T-helper 2 cell treated with Interferon-gamma antibody and Interleukin-4, amounts not matched to agents 5 μg/mL and 100 μg/mL, for 36 hours (primary cell): ENCODE data around the gene OR5H14.
"Not testable (repeated sequence)": the region's sequence is repeated elsewhere in the genome, so short reads cannot be mapped to it uniquely, and the experiment has no call there.

ENCODE experiments used
- DNase-seq: peaks from one replicate; pipeline ENCODE4 v3.0.0; 2021; ENCODE audit warnings: low spot score
- H3K27ac Mint-ChIP-seq: one replicate; pipeline ENCODE4 v1.8.0; 2021; ENCODE audit warnings: mild to moderate bottlenecking, mixed read lengths
- H3K27me3 Mint-ChIP-seq: one replicate; pipeline ENCODE4 v1.8.0; 2021; ENCODE audit warnings: low read depth, mixed read lengths
- H3K36me3 Mint-ChIP-seq: one replicate; pipeline ENCODE4 v1.8.0; 2021; ENCODE audit warnings: low read depth, mixed read lengths
- H3K4me1 Mint-ChIP-seq: one replicate; pipeline ENCODE4 v1.8.0; 2021; ENCODE audit warnings: low read depth, mixed read lengths
- H3K4me3 Mint-ChIP-seq: one replicate; pipeline ENCODE4 v1.8.0; 2022; ENCODE audit warnings: mild to moderate bottlenecking, moderate library complexity, mixed read lengths
- H3K9me3 Mint-ChIP-seq: one replicate; pipeline ENCODE4 v1.8.0; 2021; ENCODE audit warnings: mixed read lengths

The OR5H14 gene

DNA sequence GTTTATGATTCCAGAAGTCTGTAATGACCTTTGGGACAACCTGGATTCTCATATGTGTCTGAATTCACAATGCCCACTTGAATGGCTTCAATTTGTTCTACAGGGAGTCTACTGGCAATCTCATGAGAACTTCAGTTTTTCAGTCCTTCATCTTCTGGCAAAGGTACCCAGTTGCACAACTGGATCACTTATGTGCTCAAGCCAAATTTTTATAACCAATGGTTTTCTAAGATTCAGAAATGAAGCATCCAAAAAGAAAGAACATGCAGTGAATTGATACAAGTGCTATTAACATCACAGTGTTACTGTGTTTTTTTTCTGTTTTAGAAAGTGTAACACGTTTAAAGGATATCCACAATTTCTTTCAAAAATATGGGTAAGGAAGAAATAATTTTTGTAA is at the start of gene OR5H14:
OR5H14 (plus strand) TSS at position 301 of the 400 bp plus-strand sequence. CDS start 1,907 bp downstream, outside the sequence.
- Mint-ChIP-seq H3K9me3 (no peaks in the 10 kb centered on the region), H3K36me3 (no peaks in the 10 kb centered on the region), H3K27ac (no peak within 1 kb of the TSS), H3K27me3 (peaks cover 2% of the 10 kb centered on the region), H3K4me1 (no peaks in the 10 kb centered on the region), H3K4me3 (no peak within 1 kb of the TSS)
- no peak for DNase-seq

GRCh38 chr3:98099848-98100247 is 47.4 kb upstream of the OR5H14 start:
- H3K4me1 Mint-ChIP-seq, result no peaks in the 10 kb centered on the region
- no peak for DNase-seq
- H3K27ac Mint-ChIP-seq, result no peak overlapping the region
- no peaks in the 10 kb centered on the region for H3K27me3 Mint-ChIP-seq
- no peak overlapping the region for H3K4me3 Mint-ChIP-seq
- H3K36me3 Mint-ChIP-seq, result no peaks in the 10 kb centered on the region
- no peaks in the 10 kb centered on the region for H3K9me3 Mint-ChIP-seq

GRCh38 chr3:98108162-98108561 is 39.1 kb upstream of the OR5H14 start:
- Mint-ChIP-seq H3K27ac (no peak overlapping the region), H3K36me3 (no peaks in the 10 kb centered on the region), H3K9me3 (no peaks in the 10 kb centered on the region), H3K4me1 (peaks cover 2% of the 10 kb centered on the region), H3K4me3 (no peak overlapping the region), H3K27me3 (peaks cover 6% of the 10 kb centered on the region)
- DNase-seq, result no peak

- Mint-ChIP-seq H3K27me3 (peaks cover 6% of the 10 kb centered on the region), H3K9me3 (no peaks in the 10 kb centered on the region)
- no peak for DNase-seq
Measured at GRCh38 chr3:98109807-98110549, 37.3 kb upstream of the OR5H14 start.

GRCh38 chr3:98110550-98110908 is 36.8 kb upstream of the OR5H14 start:
- H3K36me3 Mint-ChIP-seq, result no peaks in the 10 kb centered on the region
- peaks cover 6% of the 10 kb centered on the region for H3K27me3 Mint-ChIP-seq
- H3K4me1 Mint-ChIP-seq, result peaks cover 2% of the 10 kb centered on the region
- no peak overlapping the region for H3K27ac Mint-ChIP-seq
- no peak for DNase-seq
- no peaks in the 10 kb centered on the region for H3K9me3 Mint-ChIP-seq
- H3K4me3 Mint-ChIP-seq, result no peak overlapping the region

More at GRCh38 chr3:98109807-98110549, 37.3 kb upstream of the OR5H14 start:
- Mint-ChIP-seq H3K36me3 (no peaks in the 10 kb centered on the region), H3K27ac (no peak overlapping the region), H3K4me3 (no peak overlapping the region), H3K4me1 (peaks cover 2% of the 10 kb centered on the region)

- Mint-ChIP-seq H3K9me3 (no peaks in the 10 kb centered on the region), H3K4me3 (no peak overlapping the region), H3K27me3 (no peaks in the 10 kb centered on the region), H3K27ac (no peak overlapping the region), H3K4me1 (no peaks in the 10 kb centered on the region), H3K36me3 (no peaks in the 10 kb centered on the region)
- DNase-seq, result no peak
Measured at GRCh38 chr3:98114264-98114663, 33.0 kb upstream of the OR5H14 start.

DNA sequence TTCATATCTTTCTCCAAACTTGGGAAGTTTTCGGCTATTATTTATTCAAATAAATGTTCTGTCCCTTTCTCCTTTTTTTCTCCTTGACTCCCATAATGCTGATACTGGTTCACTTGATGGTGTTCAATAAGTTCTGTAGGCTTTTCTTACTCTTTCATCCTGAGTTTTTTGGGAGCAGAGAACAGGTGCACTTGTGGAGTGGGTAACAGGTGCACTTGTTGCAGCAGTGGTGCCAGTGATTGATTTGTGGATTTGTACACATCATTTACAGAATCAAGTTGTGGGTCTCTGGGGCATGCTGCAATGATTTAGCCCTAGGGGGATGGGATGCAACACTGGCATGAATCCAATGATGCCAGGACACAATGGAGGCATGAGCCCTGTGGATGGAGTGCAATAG is 31.6 kb upstream of the OR5H14 start:
- no peaks in the 10 kb centered on the region for H3K27me3 Mint-ChIP-seq
- no peak overlapping the region for H3K27ac Mint-ChIP-seq
- DNase-seq, result no peak
- H3K9me3 Mint-ChIP-seq, result no peaks in the 10 kb centered on the region
- no peaks in the 10 kb centered on the region for H3K36me3 Mint-ChIP-seq
- H3K4me3 Mint-ChIP-seq, result no peak overlapping the region
- H3K4me1 Mint-ChIP-seq, result no peaks in the 10 kb centered on the region

DNA sequence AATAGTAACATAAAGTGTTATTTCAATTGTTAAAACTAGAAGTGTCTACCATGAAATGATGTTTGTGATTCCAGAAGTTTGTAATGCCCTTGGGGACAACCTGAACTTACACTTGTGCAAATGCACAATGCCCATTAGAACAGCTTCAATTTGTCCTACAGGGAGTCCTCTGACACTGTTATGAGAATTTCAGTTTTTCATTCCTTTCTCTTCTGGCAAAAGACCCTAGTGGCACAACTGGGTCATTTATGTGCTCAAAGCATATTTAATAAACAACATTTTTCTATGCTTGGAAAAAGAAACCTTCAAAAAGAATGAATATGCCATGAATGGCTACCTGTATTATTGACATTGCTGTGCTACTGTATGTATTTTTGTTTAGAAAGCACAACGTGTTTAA is 16.9 kb upstream of the OR5H14 start, which contains the start of gene OR5H1:
OR5H1 (plus strand) TSS at position 301 of the 400 bp plus-strand sequence. CDS start 1,977 bp downstream, outside the sequence.
- Mint-ChIP-seq H3K27me3 (no peaks in the 10 kb centered on the region), H3K4me3 (no peak within 1 kb of the TSS), H3K4me1 (no peaks in the 10 kb centered on the region), H3K36me3 (no peaks in the 10 kb centered on the region), H3K9me3 (no peaks in the 10 kb centered on the region), H3K27ac (no peak within 1 kb of the TSS)
- DNase-seq, result no peak

DNA sequence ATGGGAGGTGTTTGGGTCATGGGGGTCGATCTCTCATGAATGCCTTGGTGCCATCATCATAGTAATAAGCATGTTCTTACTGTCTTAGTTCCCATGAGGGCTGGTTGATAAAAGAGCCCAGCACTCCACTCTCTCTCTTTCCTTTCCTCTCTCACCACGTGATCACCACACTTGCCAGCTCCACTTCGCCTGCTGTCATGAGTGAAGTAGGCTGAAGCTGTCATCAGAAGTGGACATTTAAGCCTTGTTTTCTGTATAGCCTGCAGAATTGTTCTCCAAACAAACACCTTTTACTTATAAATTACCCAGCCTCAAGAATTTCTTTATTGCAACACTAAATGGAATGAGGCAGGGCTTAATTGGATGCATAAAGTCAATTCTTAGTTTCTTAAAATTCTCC is 10.6 kb upstream of the OR5H14 start:
- no peak for DNase-seq
- H3K4me1 Mint-ChIP-seq, result no peaks in the 10 kb centered on the region
- H3K9me3 Mint-ChIP-seq, result no peaks in the 10 kb centered on the region
- no peak overlapping the region for H3K4me3 Mint-ChIP-seq
- no peaks in the 10 kb centered on the region for H3K27me3 Mint-ChIP-seq
- no peak overlapping the region for H3K27ac Mint-ChIP-seq
- no peaks in the 10 kb centered on the region for H3K36me3 Mint-ChIP-seq

- H3K4me3 Mint-ChIP-seq, H3K27me3 Mint-ChIP-seq, H3K36me3 Mint-ChIP-seq, H3K4me1 Mint-ChIP-seq, DNase-seq, H3K27ac Mint-ChIP-seq, H3K9me3 Mint-ChIP-seq: not testable (repeated sequence)
Measured at GRCh38 chr3:98137826-98138557, 9.3 kb upstream of the OR5H14 start.

DNA sequence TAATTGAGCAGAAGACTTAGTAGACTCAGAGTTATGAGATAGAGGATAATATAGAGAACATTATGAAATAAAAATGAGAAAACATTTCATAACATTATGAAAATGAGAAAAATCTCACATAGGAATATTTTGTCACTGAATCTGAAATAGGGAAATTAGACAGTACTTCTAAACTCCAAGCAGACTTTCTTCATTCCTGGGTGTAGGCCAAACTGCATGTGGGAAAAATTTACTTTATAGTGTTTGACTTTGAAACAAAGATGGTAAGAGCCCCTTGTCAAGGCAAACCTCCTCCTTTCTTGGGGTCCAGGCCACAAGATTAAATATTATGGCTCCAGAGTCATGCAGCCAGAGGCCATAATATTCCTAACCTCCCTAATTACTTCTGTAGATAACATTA is 6.7 kb upstream of the OR5H14 start:
- Mint-ChIP-seq H3K4me3 (no peak overlapping the region), H3K4me1 (no peaks in the 10 kb centered on the region), H3K9me3 (no peaks in the 10 kb centered on the region)

DNA sequence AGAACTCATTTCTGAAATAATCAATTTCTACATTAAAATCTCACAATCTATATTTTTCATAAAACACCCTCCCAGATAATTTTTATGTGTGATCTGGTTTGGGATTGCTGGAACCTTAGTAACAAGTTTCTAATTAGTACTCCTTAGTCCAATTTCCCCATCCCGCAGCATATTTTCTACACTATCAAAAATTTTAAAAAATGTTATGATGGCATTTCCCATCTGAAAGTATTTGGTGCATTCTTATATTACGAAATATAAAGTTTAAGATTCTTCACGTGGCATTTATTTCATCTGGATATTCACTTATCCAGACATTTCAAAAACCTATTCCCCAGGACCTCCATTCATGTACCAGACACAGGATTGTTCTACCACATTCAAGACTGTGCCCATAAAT is 1.5 kb downstream of the OR5H14 start:
- Mint-ChIP-seq H3K36me3 (no peaks in the 10 kb centered on the region), H3K27ac (no peak overlapping the region), H3K4me1 (no peaks in the 10 kb centered on the region), H3K9me3 (no peaks in the 10 kb centered on the region), H3K27me3 (no peaks in the 10 kb centered on the region), H3K4me3 (no peak overlapping the region)
- no peak for DNase-seq

More for the DNA sequence above, 6.7 kb upstream of the OR5H14 start:
- no peak for DNase-seq
- Mint-ChIP-seq H3K36me3 (no peaks in the 10 kb centered on the region), H3K27me3 (peaks cover 2% of the 10 kb centered on the region), H3K27ac (no peak overlapping the region)

- not testable (repeated sequence) for DNase-seq, H3K27ac Mint-ChIP-seq, H3K4me3 Mint-ChIP-seq, H3K4me1 Mint-ChIP-seq, H3K9me3 Mint-ChIP-seq, H3K27me3 Mint-ChIP-seq, H3K36me3 Mint-ChIP-seq
Measured at GRCh38 chr3:98149456-98149855, 2.2 kb downstream of the OR5H14 start.

DNA sequence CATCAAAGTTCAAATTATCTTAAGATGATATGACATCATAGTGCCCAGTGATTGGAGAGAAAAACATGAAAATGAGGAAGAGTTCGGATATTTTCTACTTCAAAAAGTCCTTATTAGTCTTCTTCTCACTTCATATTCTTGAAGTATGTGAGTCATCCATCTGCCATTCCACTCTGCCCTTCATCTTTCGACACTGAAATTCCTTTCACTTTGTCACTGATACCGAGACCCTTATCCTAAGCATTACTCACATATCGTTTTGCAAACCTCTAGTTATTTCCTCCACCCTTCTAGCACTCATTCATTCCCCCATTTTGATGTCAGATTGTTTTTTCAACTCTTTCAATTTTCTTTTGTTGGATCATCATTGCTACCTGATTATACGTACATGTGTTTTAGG is 4.0 kb downstream of the OR5H14 start:
- no peaks in the 10 kb centered on the region for H3K4me1 Mint-ChIP-seq
- H3K27ac Mint-ChIP-seq, result no peak overlapping the region
- no peak overlapping the region for H3K4me3 Mint-ChIP-seq
- no peaks in the 10 kb centered on the region for H3K36me3 Mint-ChIP-seq
- H3K9me3 Mint-ChIP-seq, result no peaks in the 10 kb centered on the region
- no peak for DNase-seq
- no peaks in the 10 kb centered on the region for H3K27me3 Mint-ChIP-seq
